GM23248 (cell line): ENCODE results near the gene TSPYL6. TPM values are rescaled to one million over a fixed set of nuclear protein-coding genes. Genes with fewer than 3 reads are reported as not detected.
"Not testable (repeated sequence)": the region's sequence is repeated elsewhere in the genome, so short reads cannot be mapped to it uniquely, and the experiment has no call there.

Source experiments
- DNase-seq: peaks from one replicate; pipeline ENCODE4 v3.0.0-alpha.2; 2015
- H2AFZ ChIP-seq: fragments of 200-600 bp; sonication (generic); 2 replicates; pipeline ENCODE4 v1.6.1; 2016; ENCODE audit warnings: antibody characterized with exemption
- H3F3A ChIP-seq: fragments of 200-600 bp; sonication (generic); 2 replicates; pipeline ENCODE4 v1.6.1; 2016; ENCODE audit warnings: mild to moderate bottlenecking, antibody characterized with exemption, mixed run types; ENCODE audit not compliant: insufficient read depth
- H3K27ac ChIP-seq: fragments of 200-600 bp; sonication (generic); 2 replicates; pipeline ENCODE4 v1.5.1; 2016; ENCODE audit warnings: mild to moderate bottlenecking
- H3K27me3 ChIP-seq: fragments of 200-600 bp; sonication (generic); replicated peaks from 2 replicates; pipeline ENCODE4 v1.6.1; 2016; ENCODE audit warnings: mild to moderate bottlenecking; ENCODE audit not compliant: insufficient read depth
- H3K36me3 ChIP-seq: fragments of 200-600 bp; sonication (generic); 2 replicates; pipeline ENCODE4 v1.6.1; 2016; ENCODE audit warnings: low read depth, mild to moderate bottlenecking
- H3K4me1 ChIP-seq: fragments of 200-600 bp; sonication (generic); 2 replicates; pipeline ENCODE4 v1.6.1; 2016; ENCODE audit warnings: mild to moderate bottlenecking; ENCODE audit not compliant: insufficient read depth
- H3K4me2 ChIP-seq: fragments of 200-600 bp; sonication (generic); one replicate; pipeline ENCODE4 v1.6.1; 2016; ENCODE audit warnings: mild to moderate bottlenecking; ENCODE audit not compliant: unreplicated experiment
- H3K4me3 ChIP-seq: fragments of 200-600 bp; sonication (generic); 2 replicates; pipeline ENCODE4 v1.5.1; 2016; ENCODE audit warnings: mild to moderate bottlenecking
- H3K79me2 ChIP-seq: fragments of 200-600 bp; sonication (generic); 2 replicates; pipeline ENCODE4 v1.6.1; 2016; ENCODE audit warnings: mild to moderate bottlenecking; ENCODE audit not compliant: insufficient read depth
- H3K9ac ChIP-seq: fragments of 200-600 bp; sonication (generic); 2 replicates; pipeline ENCODE4 v1.6.1; 2016; ENCODE audit warnings: mild to moderate bottlenecking
- H3K9me2 ChIP-seq: fragments of 200-600 bp; sonication (generic); 2 replicates; pipeline ENCODE4 v1.6.1; 2016; ENCODE audit warnings: mixed run types, mild to moderate bottlenecking, moderate library complexity; ENCODE audit not compliant: insufficient read depth
- H3K9me3 ChIP-seq: fragments of 200-600 bp; sonication (generic); one replicate; pipeline ENCODE4 v1.6.1; 2017; ENCODE audit warnings: low read depth
- H4K20me1 ChIP-seq: fragments of 200-600 bp; sonication (generic); 2 replicates; pipeline ENCODE4 v1.6.0; 2016; ENCODE audit not compliant: insufficient read depth
- EZH2 ChIP-seq: fragments of 200-600 bp; sonication (generic); IDR thresholded peaks from 2 replicates; pipeline ENCODE4 v1.6.1; 2018; ENCODE audit warnings: antibody characterized with exemption, mild to moderate bottlenecking; ENCODE audit not compliant: insufficient read depth, poor library complexity, severe bottlenecking
- EZH2phosphoT487 ChIP-seq: fragments of 200-600 bp; sonication (generic); IDR thresholded peaks from 2 replicates; pipeline ENCODE4 v1.6.1; 2018; ENCODE audit warnings: antibody characterized with exemption, moderate library complexity, mild to moderate bottlenecking, low read depth; ENCODE audit not compliant: insufficient read depth
- WGBS, 2 experiments: methylation state at CpG; one replicate each; pipeline ENCODE4 v1.1.6; 2015 to 2017; ENCODE audit warnings: low lambda C conversion rate in 2 of 2, low coverage in 1 of 2; ENCODE audit errors: missing lambda C conversion rate in 2 of 2; 5-methylcytosine and 5-hydroxymethylcytosine counted together
- in situ Hi-C: fragments of 300-500 bp; cut with MboI; formaldehyde crosslinking; loops from 2 replicates; pipeline ENCODE4 v1.15.0; 2020
- polyA plus RNA-seq: library from polyadenylated mRNA; unstranded; fragments of >200 nt; fragmentation: Nextera tagmentation; extraction: Ambion mirVana; gene quantifications from 2 replicates; pipeline ENCODE4 v1.2.1, GENCODE V29; 2016
- total RNA-seq: library from RNA; depleted of rRNA; stranded (reverse); fragments of >200 nt; shearing (Covaris generic); gene quantifications from 2 replicates; pipeline ENCODE4 v1.2.3, GENCODE V29; 2014

TSPYL6 gene
- total and polyA plus RNA-seq, 2 experiments from 2014 or later = not detected

GRCh38 chr2:54271843-54272627, 16.0 kb upstream of the TSPYL6 start:
- no peak overlapping the region for H2AFZ ChIP-seq
- no peak overlapping the region for H3K4me3 ChIP-seq
- no peaks in the 10 kb centered on the region for H3K27me3 ChIP-seq
- in situ Hi-C loops = no loop called here
- H3K27ac ChIP-seq = no peak overlapping the region
- H4K20me1 ChIP-seq = no peaks in the 10 kb centered on the region
- no peak for DNase-seq
- 92 to 96% methylated on average over 6 of the region's 6 CpGs for WGBS, 2 experiments
- H3K4me2 ChIP-seq = no peak overlapping the region
- H3K36me3 ChIP-seq = no peaks in the 10 kb centered on the region
- no peaks in the 10 kb centered on the region for H3K9me2 ChIP-seq
- peaks cover 20% of the 10 kb centered on the region for H3K4me1 ChIP-seq
- H3K9me3 ChIP-seq = no peaks in the 10 kb centered on the region
- peaks cover 11% of the 10 kb centered on the region; the same call in 1 of the 2 replicates for H3F3A ChIP-seq
- H3K9ac ChIP-seq = no peak overlapping the region
- H3K79me2 ChIP-seq = no peaks in the 10 kb centered on the region
- TF ChIP-seq EZH2phosphoT487 (no peak), EZH2 (no peak)

- in situ Hi-C loops = no loop called here
- Histone ChIP-seq H2AFZ (no peak overlapping the region), H3K79me2 (no peaks in the 10 kb centered on the region), H3K9me2 (no peaks in the 10 kb centered on the region), H3K4me3 (no peak overlapping the region), H3K9me3 (no peaks in the 10 kb centered on the region), H3K27me3 (no peaks in the 10 kb centered on the region), H3K4me1 (peaks cover 20% of the 10 kb centered on the region), H3K36me3 (no peaks in the 10 kb centered on the region), H3F3A (peaks cover 11% of the 10 kb centered on the region; the same call in 1 of the 2 replicates), H4K20me1 (no peaks in the 10 kb centered on the region), H3K9ac (no peak overlapping the region), H3K4me2 (no peak overlapping the region), H3K27ac (no peak overlapping the region)
- no peak for DNase-seq
- TF ChIP-seq EZH2 (no peak), EZH2phosphoT487 (no peak)
- WGBS, 2 experiments = 99% methylated on average over 4 of the region's 4 CpGs
Observed at GRCh38 chr2:54271189-54271588, 15.2 kb upstream of the TSPYL6 start.

DNA sequence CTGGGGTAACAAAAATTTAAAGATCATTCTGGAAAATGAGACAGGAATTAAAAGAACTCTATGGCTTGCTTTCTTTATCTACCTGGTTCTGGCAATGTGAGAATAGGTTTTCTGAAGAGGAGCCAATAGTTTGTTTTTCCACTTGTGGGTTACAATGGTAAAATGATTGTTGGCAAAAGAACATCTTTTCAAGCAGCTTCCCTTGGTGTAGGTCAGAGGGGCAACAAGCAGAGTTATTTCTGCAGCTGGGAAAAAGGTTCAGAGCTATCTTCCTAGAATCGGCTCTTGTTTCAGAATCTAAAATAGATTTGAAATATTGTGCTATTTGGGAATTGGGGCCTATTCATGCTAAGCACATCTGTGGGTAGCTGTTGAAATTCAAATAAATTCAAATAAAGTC, 11.5 kb upstream of the TSPYL6 start:
- H3K36me3 ChIP-seq = no peaks in the 10 kb centered on the region
- H3K27ac ChIP-seq = no peak overlapping the region
- H2AFZ ChIP-seq = no peak overlapping the region
- no peak overlapping the region for H3K4me2 ChIP-seq
- H3K27me3 ChIP-seq = no peaks in the 10 kb centered on the region
- H3K9ac ChIP-seq = no peak overlapping the region
- no peaks in the 10 kb centered on the region for H3F3A ChIP-seq
- no peaks in the 10 kb centered on the region for H3K79me2 ChIP-seq
- WGBS, 2 experiments = 86 to 95% methylated on average over 1 of the region's 1 CpG
- H3K9me3 ChIP-seq = no peaks in the 10 kb centered on the region
- TF ChIP-seq EZH2 = no peak
- TF ChIP-seq EZH2phosphoT487 = no peak
- no peak overlapping the region for H3K4me3 ChIP-seq
- in situ Hi-C loops = no loop called here
- H4K20me1 ChIP-seq = no peaks in the 10 kb centered on the region
- H3K4me1 ChIP-seq = no peaks in the 10 kb centered on the region
- no peaks in the 10 kb centered on the region for H3K9me2 ChIP-seq
- no peak for DNase-seq

DNA sequence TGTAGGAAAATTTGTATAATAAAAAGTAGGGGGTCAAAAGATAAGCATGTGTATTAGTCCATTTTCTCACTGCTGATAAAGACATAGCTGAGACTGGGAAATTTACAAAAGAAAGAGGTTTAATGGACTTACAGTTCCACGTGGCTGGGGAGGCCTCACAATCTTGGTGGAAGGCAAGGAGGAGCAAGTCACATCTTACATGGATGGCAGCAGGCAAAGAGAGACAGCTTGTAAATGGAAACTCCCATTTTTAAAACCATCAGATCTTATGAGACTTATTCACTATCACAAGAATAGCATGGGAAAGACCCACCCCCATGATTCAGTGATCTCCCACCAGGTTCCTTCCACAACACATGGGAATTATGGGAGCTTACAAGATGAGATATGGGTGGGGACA, 9.1 kb upstream of the TSPYL6 start:
- in situ Hi-C loops, H3K36me3 ChIP-seq, H3K9me2 ChIP-seq, H3K4me2 ChIP-seq, H3K9me3 ChIP-seq, H3K4me3 ChIP-seq, H2AFZ ChIP-seq, H3K79me2 ChIP-seq, H3F3A ChIP-seq, H3K27ac ChIP-seq, H3K4me1 ChIP-seq, H3K27me3 ChIP-seq, H3K9ac ChIP-seq, DNase-seq, H4K20me1 ChIP-seq: not testable (repeated sequence)
- 53 to 68% methylated on average over 1 of the region's 1 CpG for WGBS, 2 experiments
